ENCODE measurements around the gene HEPHL1.
"Not testable (repeated sequence)": the region's sequence is repeated elsewhere in the genome, so short reads cannot be mapped to it uniquely, and the experiment has no call there.

HEPHL1 gene

GRCh38 chr11:94151903-94152677, 130.9 kb downstream of the HEPHL1 start:
- no peak for DNase-seq

- no peak for DNase-seq
Observed at GRCh38 chr11:94152678-94153065, 131.5 kb downstream of the HEPHL1 start.

DNA sequence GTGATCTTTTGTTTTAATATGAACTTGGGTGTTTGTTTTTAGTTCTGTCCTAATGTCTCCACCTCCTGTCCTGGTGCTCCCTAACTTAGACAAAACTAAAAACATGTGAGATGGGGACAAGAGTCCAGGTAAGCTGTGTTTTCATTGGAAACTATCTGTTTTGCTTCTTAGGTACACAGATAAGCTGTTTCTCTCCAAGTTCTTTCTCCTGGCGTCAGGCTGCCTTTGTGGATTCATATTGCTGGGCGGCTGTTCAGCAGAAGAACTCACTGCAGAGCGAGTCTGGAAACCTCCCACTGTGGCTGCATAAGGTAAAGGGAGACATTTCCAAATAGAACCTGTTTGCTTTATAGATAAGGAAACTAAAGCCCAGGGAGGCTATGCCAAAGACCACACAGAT, 132.2 kb downstream of the HEPHL1 start:
- DNase-seq = no peak

GRCh38 chr11:94154095-94154856, 133.1 kb downstream of the HEPHL1 start:
- no peak for DNase-seq

DNA sequence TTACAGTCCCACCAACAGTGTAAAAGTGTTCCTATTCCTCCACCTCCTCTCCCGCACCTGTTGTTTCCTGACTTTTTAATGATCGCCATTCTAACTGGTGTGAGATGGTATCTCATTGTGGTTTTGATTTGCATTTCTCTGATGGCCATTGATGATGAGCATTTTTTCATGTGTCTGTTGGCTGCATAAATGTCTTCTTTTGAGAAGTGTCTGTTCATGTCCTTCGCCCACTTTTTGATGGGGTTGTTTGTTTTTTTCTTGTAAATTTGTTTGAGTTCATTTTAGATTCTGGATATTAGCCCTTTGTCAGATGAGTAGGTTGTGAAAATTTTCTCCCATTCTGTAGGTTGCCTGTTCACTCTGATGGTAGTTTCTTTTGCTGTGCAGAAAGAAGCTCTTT, 136.2 kb downstream of the HEPHL1 start:
- DNase-seq = not testable (repeated sequence)
